ENCODE data around the gene HES7.
A peak's percentile ranks its signal among the peaks of the same experiment; 100 is the strongest.

Gene HES7

DNA sequence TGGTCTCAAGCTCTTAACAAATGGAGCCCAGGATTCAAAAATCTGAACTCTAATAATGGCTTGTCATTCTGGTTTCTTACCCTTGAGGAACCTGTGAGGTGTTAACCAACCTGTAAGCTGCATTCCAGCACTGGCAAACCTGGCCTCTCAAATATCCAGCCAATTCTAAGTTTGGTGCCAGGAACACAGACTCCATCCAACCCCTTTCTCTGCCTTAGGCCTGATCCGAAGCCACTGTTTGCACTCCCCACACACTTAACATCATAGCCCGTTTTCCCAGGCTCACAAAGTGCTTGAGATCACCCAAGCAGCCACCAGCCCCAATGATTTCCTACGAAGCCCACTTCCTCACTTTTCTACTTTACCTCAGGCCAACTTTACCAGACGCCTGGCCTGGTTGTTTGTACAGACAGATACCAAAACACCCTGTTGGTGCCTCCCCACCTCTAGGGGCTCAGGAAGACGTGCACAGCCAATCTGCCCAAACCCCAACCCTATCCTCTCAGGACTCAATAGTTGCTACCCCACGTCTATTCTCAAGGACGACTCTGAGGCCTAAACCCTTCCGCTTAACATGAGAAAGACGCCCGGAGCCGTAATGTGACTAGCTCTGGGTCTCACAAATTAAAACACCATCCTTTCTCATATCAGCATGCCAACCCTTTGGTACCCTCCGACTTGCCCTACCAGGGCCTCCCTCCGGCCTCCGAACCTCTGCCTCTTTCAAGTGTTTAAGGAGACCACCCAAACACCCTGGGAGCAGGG, 31.5 kb upstream of the HES7 start:
- peak; percentile 58 for DNase-seq (ENCODE audit: low spot score)

GRCh38 chr17:8154608-8155155, 30.8 kb upstream of the HES7 start:
- no peak for DNase-seq (ENCODE audit: low spot score)

- peak; percentile 98 for DNase-seq (ENCODE audit: low spot score)
These were observed 30.2 kb upstream of the HES7 start for GRCh38 chr17:8153957-8154607.

DNA sequence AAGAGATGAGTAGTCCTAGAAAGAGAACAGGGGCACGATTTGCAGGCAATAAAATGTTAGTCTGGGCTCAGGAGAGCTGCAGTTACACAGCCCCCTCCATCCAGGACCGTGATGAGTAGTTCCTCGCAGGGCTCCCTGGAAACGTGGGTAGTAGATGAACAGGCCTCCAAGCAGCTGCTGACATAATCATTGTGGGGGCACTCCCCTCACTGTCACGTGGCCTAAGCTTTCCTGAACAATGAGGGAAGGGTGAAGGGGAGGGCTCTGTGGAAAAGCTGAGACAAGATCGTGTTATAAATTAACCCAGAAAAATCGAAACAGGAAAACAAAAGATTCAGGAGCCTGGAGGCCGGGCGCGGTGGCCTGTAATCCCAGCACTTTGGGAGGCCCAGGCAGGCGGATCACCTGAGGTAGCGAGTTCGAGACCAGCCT, 29.6 kb upstream of the HES7 start:
- peak; percentile 51 for DNase-seq (ENCODE audit: low spot score)

- DNase-seq (ENCODE audit: low spot score): no peak
These were observed 29.1 kb upstream of the HES7 start for GRCh38 chr17:8153031-8153451.

- DNase-seq (ENCODE audit: low spot score): peak; percentile 96
These were observed 28.3 kb upstream of the HES7 start, which contains the start of gene PER1 for GRCh38 chr17:8152112-8152775. Gene PER1, minus strand, starts transcription at chr17:8152404. Its CDS starts 1,698 bp downstream, at chr17:8150706.

DNA sequence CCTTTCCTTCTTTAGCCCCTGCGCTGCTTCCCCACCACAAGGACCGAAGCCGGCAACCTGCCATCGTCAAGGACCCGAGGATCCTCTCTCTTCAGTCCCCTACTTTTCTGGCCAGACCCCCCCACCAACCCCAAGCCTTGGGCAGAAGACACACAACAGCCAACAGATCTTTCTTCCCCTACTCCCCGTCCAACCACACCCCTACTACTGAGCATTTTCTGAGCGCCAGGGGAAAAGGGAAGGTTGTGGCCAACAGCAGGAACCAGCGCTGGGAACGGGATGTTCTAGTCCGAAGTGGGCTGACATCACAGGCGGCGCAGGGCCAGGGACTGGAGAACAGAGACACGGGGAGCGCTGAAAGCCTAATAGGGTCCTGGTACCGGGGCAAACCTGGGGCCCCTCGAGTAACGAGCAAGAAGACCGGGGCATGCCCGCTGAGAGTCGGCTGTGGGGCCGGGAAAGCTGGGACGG, 27.8 kb upstream of the HES7 start:
- DNase-seq (ENCODE audit: low spot score): peak; percentile 38

GRCh38 chr17:8151120-8151640, 27.3 kb upstream of the HES7 start:
- DNase-seq (ENCODE audit: low spot score): peak; percentile 67

GRCh38 chr17:8150194-8151119, 26.6 kb upstream of the HES7 start:
- DNase-seq (ENCODE audit: low spot score): no peak

DNA sequence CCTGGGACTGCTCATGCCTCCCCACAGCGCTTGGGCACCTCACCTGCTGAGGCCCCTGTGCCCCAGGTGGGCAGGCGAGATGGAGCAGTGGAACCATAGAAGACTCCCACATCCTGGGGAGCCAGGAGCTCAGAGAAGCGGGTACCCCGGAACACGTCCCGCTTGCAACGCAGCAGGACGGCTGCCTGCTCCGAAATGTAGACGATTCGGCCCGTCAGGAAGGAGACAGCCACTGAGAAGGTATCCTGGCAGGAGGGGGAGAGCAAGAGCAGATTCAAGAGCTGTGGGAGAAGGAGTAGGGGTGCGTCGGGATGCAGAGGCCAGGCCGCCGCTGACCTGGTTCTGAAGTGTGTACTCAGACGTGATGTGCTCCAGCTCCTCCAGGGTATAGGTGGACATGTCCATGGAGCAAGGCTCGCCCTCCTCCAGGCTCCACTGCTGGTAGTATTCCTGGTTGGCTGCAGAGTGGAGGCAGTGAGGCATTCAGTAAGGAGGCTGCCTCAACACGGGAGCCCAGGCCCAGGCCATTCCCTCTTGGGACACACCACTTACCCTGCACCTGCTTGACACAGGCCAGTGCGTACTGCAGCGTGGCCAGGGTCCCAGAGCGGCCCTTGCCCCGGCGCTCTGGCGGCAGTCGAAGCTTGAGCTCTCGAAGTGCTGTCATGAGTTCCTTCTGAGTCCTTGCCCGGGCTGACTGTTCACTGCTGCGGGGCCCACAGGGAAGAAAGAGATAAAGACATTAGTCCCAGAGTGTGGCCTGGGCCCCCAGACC, 25.7 kb upstream of the HES7 start:
- DNase-seq (ENCODE audit: low spot score): no peak

GRCh38 chr17:8148560-8148959, 24.7 kb upstream of the HES7 start:
- DNase-seq (ENCODE audit: low spot score): no peak

- no peak for DNase-seq (ENCODE audit: low spot score)
These were observed 24.0 kb upstream of the HES7 start for GRCh38 chr17:8147805-8148404.

DNA sequence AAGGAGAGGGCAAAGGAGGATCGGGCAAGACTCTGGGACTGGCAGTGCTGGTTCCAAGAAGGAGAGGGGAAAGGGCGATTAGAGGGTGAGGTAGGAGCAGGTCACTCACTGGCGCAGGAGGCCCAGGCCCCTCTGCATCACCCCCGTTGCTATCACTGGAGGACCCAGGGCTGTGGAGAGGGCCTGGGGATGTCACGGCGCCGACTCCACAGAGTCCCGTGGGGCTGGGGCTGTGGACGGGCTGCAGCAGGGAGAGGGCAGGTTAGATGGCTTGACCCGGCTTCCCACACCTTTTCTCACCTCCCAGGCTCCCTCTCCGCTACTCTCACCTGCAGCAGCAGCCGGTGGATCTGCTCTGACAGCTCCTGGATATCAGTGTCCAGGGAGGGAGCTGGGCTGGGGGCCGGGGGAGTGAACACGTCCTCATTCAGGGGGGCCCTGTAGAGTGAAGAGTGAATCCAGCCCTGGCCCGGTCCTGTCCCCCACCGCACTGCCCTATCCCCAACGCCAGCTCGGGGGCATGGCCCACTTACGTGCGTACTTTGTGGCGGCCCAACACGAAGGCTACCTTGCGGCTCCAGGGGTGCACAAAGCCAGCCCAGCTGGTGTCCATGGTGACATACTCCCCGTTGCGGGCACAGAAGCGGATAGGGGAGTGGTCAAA, 23.4 kb upstream of the HES7 start:
- no peak for DNase-seq (ENCODE audit: low spot score)

GRCh38 chr17:8146381-8147140, 22.7 kb upstream of the HES7 start:
- DNase-seq (ENCODE audit: low spot score): no peak

DNA sequence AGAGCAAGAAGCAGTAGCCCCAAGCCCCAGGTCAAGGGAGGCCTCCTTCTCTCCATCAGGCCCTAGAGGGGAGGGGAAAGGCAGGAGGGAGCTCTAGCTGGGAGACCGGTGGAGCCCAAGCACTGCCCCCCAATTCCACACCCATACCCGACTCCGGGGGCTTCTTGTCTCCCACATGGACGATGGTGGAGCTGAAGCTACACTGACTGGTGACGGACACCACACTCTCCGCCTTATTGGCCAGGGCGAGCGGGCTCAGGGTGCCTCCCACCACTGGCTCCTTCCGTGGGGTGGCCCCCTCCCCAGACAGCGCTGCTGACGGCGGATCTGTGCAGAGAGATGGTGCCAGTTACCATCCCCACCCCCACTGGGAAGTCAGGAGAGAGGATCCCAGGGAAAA, 21.9 kb upstream of the HES7 start:
- DNase-seq (ENCODE audit: low spot score): no peak

DNA sequence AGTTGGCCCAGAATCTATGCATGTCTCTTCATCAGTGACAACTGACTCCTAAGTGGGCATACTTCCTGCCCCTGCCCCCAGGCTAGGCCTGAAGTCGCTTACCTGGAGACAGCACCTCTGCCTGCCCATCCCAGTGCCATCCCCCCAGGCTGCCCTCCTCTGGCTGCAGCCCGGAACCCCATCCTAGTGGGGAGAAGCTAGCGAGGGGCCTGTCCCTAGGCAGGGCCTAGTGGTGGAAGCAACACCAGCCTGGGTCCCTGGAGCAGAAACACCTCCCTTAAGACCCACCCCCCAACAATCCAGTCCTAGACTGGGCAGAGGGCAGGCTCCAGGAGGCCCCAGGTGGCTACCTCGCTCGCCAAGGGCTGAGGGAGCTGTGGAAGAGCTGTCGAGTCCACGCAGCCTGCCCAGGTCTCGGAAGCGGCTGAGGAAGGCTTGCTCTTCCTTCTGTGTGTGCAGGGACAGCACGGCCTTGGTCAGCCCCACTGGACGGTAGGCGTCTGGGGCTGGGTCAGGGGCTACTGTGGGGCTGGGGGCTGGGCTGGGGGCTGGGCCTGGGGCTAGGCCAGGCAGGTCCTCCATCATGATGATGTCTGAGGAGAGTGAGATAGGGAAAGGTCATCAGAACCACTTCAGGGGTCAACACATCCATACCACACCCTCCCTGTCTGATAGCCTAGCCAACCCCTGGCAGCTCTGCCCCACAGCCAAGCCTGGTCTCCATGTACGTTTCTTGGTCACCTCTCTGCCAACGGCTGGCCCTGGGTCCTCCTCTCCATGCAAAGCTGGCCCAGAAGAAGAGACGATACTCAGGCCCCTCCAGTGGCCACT, 20.7 kb upstream of the HES7 start:
- no peak for DNase-seq (ENCODE audit: low spot score)

GRCh38 chr17:8143581-8144400, 19.9 kb upstream of the HES7 start:
- DNase-seq (ENCODE audit: low spot score): no peak
